Activated CD8-positive, alpha-beta memory T cell treated with anti-CD3 and anti-CD28 coated beads for 4 hours (primary cell): ENCODE data around the gene REV1.

Source experiments
- DNase-seq, 2 donors: peaks; one replicate each; pipeline ENCODE4 v3.0.0-alpha.2; 2020; ENCODE audit warnings: low read depth in 2 of 2

The REV1 gene

DNA sequence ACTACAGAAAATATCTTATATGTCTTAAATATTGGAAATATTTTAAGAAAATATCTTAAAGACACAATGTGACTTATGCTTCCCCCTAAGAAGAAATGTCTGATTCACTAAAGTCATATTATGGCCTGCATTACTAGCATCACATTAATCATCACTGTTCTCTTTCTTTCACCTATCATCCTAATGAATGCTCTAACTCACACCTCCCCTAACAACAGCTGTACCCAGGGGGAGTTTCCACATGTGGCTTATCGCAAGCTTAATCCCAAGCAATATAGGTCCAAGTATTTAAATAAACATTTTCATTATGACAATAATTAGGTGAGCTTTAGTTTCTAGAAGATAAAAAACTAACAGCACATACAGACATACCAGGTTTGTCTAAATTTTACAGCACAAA, 39.6 kb downstream of the REV1 start:
- no peak for DNase-seq

- no peak for DNase-seq
These were observed 41.3 kb downstream of the REV1 start for GRCh38 chr2:99448556-99448955.

DNA sequence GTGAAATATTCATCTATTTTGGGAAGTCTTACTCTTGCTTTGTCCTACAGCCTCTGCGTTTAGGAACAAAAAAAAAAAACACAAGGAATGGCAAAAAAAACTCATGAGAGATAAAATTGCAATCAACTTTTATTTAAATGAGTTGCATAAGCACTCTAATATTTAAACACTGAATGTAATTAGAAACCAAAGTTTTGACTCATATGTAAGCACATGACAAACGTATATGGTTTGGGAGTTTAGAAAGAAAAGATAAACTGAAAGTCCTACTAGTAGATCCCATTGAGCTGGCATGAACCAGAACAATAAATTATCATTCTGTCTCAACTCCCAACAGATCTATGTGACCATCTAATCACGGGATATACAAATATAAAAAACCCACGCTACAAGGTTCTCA, 44.8 kb downstream of the REV1 start:
- no peak for DNase-seq

DNA sequence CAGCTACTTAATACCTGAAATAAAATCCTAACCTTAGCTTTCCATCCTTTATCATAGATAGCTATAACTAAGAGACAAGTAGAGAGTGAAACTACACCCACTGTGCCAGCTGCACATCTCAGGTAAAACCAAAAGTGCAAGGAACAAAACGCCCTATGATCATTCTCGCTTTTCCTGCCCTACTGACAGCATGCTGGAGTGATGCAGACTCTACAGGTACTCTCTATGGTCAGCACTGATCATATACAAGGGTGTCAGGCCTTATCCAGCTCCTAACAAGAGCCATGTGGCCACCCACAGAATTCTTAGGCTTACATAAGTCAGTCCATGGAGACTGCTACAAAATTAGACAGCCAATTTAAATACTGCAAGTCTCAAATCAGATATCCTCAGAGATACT, 45.6 kb downstream of the REV1 start:
- DNase-seq: no peak

DNA sequence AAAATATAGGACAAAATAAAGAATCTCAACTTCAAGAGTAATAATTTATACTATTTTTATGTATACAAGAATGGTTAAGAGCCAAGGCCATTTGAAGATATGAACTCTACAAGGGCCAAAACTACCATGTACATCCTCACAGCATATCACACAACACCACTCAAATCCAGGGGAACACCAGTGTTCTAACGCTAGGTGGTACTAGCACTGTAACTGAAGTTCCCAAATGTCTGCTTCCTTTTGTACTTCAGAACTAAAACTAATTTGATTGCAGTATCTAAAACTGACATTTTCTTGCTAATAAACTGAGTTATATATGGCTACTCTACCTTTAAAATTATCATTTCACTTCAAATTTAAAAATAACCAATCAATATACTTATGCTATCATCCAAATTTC, 47.0 kb downstream of the REV1 start:
- no peak for DNase-seq

- no peak for DNase-seq
These were observed 49.8 kb downstream of the REV1 start for GRCh38 chr2:99439971-99440505.

DNA sequence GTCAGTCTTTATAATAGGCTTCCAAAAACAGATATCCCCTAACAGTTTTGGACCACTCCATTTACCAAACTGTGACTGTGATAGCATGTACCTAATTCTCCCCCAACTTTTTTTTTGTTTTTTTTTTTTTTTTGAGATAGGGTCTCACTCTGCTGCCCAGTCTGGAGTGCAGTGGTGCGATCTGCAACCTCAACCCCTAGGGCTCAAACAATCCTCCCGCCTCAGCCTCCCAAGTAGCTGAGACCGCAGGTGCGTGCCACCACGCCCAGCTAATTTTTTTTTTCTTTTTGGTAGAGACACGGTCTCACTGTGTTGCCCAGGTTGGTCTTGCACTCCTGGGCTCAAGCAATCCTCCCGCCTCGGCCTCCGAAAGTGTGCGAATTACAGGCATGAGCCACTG, 52.9 kb downstream of the REV1 start:
- DNase-seq: no peak

- no peak for DNase-seq
These were observed 56.5 kb downstream of the REV1 start for GRCh38 chr2:99433340-99433739.

DNA sequence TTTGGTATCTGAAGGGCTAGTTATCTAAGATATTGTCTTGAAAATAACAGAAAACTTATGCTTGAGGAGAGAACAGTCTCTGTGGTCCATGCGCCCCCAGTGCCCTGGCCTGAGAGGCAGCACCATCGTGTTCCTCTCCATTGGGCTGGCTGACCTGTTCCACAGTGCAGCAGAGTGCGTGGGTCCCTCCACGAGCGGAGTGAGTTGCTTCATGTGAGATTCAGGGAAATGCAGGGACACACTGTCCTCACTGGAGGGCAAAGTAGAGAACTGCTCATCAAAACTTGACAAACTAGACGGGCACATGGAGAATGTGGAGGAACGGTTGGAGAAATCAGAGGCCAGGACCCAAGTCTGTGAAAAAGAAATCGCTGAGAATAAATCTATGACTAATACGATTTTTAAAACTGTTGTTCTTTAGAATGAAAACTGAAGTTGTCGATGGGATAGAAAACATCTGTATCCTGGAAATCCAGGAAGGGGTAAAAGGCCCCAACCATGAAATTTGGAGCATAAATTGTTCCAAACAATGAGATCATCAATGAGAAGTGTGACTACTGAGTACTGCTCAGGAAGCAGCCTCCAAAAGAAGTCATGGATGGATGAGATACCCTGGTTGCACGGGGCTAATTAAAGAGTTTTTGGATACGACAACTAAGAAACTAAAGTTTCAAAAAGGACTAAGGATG, 58.1 kb downstream of the REV1 start:
- no peak for DNase-seq

DNA sequence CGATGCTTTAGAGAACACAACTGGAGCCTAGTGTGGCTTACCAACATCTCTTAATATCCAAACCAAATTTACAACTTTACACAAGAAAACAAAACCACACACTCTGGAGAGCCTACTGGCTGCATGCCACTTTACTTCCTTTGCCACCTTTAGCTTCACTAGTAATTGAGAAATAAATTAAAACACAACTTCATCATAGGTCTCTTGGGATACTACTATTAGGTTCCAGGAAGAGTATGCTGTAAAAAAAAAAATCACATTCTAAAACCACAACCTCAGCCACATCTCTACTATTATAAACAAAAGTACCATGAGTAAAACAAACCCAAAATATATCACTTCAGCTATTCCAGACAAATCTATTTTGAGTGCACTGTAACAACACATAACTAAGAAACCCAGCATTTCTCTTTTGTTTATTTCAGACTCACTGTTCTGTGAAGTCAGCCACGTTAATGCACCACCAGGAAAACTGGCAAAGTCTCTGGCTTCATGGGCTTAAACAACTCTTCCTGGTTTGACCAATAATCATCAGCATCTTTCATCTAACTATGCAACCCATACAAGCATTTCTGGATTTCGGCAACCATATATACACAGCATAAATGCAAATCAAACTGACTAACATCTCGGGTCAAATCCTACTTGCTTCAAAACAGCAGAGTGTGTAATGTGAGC, 59.1 kb downstream of the REV1 start:
- DNase-seq: no peak

DNA sequence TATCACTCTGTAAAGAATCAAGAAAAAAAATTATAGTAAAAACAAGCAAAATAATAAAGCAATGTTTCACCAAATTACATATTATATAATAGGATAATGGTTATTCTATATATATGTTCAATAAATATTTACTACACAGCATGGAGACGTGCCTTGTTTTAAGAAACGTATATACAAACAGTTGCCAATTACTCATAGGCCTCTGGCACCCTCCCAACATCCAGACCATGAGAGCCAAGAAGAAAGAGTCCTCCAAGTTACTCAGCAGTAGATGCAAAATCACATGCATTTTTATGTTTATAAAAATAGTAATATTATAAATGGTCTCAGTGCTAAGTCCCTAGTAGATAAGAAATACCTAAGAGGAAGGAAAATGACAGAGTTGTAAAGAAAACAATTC, 64.8 kb downstream of the REV1 start:
- no peak for DNase-seq

DNA sequence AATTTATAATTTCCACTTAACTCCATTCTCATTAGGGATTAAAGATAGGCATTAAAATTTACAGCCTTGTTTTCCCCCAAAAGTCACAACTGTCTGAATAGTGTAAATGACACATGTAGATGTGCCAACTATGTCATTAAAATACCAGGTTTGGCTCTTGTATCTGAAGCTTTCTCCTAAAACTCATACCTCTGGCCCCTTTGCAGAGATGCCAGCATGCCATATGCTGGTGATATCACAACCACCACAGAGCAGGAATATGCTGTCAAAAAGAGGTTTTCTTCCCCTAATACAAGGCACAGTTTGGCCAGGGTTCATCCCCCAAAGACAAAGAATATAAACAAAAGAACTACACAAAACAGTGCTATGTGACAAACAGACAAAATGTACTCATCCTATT, 65.4 kb downstream of the REV1 start:
- DNase-seq: no peak

DNA sequence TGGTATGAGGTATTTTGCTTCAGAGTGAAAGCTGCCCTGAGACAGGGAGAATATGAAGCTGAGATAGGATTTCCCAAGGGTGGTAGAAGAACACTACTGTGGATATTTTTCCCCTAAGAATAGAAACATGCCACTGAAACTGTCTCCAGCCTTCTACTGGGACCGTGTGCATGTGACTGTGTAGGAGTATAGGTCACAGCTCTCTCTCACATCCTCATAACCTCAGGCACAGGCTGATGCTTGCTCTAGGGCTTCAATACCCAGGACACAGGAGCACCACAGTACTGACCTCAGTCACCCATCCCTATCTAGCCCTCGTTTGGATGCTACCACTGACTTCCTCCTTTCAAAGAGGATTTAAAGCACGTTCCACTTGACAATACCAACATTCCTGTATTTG, 67.2 kb downstream of the REV1 start:
- DNase-seq: no peak

DNA sequence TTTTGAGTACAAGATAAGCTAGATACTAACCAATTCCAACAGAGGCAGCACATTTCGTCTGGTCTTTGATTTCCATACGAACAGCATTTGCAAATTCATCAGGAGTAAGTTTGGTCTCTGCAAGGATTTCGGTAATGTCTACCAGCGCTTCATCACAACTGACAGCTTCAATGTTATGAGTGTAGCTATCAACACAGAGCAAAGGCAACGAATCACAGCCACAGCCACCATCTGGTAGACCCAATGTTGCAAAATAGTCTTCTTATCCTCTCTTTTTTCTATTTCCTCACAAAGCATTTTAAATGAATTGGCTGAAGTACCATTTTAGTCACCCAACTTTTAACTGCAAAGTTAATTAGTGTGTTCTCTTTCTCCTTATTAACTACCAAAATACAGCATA, 68.3 kb downstream of the REV1 start:
- DNase-seq: no peak

DNA sequence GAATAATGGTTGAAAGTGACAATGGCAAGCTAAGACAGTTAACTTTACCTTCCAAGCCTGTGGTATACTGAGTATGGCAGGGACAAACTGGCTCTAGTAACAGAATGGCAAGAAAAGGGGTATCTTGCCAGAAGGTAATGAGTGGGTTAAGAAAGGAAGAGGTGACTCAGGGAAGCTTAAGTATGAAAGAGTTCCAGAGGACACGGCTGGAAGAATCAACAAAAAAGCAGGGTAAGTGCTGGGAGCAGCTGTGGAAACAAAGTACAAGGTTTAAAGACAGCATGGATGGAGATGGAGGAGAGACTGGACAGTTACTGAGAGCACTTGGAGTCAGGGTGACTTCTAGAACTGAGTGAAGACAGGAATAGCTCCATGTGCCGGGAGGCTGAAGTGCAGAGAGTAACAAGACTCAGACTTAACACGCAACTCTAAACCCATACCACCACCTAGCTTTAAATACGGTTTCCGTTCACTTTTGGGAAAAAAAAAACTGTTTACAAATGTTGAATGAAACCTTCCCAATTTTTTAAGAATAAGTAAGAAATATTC, 69.0 kb downstream of the REV1 start:
- DNase-seq: no peak

DNA sequence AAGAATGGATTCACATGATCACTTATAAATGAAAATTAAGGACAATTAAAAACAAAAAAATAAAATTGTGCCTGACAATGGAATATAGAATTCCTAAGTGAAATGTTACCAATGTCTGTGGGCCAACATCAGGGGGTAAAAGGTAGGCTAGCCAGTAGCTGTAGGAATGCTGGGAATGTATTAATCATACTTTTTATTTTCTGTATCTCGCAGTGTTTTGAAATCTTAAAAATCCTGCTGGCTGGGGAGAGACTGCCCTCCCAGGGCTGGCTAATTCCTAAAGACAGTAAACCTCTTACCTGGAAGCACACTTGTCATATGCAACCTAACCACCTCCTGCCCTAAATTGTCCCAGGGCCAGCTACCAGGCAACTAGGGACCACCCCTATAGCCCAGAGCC, 69.8 kb downstream of the REV1 start:
- DNase-seq: no peak

- DNase-seq: no peak
These were observed 72.4 kb downstream of the REV1 start for GRCh38 chr2:99417396-99417795.

GRCh38 chr2:99414566-99414965, 75.3 kb downstream of the REV1 start:
- DNase-seq: no peak

DNA sequence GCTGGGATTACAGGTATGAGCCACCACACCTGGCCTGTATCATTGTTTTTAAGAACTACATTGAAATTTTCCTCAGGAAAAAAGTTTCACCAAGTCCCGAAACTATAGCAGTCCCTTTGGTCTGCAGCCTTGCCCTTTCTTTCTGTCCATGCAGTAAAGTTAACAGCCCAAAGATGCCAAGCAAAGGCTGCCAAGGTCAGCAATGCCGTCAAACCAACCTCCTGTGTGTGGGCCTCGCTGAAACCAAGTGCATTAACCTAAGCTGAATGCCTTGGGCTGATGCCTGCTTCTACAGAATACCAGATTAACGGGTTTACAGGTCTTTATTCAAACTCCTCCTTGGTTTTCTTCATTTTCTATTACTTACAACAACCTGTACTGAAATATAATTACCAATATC, 79.5 kb downstream of the REV1 start:
- no peak for DNase-seq

- DNase-seq: no peak
These were observed 83.7 kb downstream of the REV1 start for GRCh38 chr2:99406137-99406536.

GRCh38 chr2:99404797-99405669, 84.8 kb downstream of the REV1 start:
- no peak for DNase-seq
